AG04450 (cell line): ENCODE results near the gene GBA2. TPM values are rescaled to one million over a fixed set of nuclear protein-coding genes. Genes with fewer than 3 reads are reported as not detected.
A peak's percentile ranks its signal among the peaks of the same experiment; 100 is the strongest.

ENCODE experiments used
- CTCF ChIA-PET: fragments of 300-600, 350-600 bp; formaldehyde crosslinking; extraction: SDS; loops from one replicate; lab custom pipeline; 2022; ENCODE audit warnings: antibody characterized with exemption, inconsistent platforms; lab: Charles Lee
- POLR2A ChIA-PET: fragments of 350-600 bp; formaldehyde crosslinking; extraction: SDS; loops from one replicate; lab custom pipeline; 2021; ENCODE audit warnings: antibody characterized with exemption, inconsistent platforms; lab: Yijun Ruan, JAX
- DNase-seq: peaks from one replicate; pipeline ENCODE4 v3.0.0-alpha.2; 2011; ENCODE audit warnings: low read depth, low spot score
- H3K27ac ChIP-seq: one replicate; pipeline ENCODE4 v1.5.1; 2012; ENCODE audit warnings: low read depth, low read length, control low read depth
- H3K27me3 ChIP-seq: one replicate; pipeline ENCODE4 v1.6.0; 2012; ENCODE audit warnings: low read length; ENCODE audit not compliant: control insufficient read depth, insufficient read depth
- H3K4me3 ChIP-seq: 2 replicates; pipeline ENCODE4 v1.5.1; 2011; ENCODE audit warnings: mild to moderate bottlenecking, low read depth, low read length, control low read depth
- H3K9me3 ChIP-seq: 2 replicates; pipeline ENCODE4 v1.5.1; 2012; ENCODE audit warnings: low read length; ENCODE audit not compliant: control insufficient read depth, insufficient read depth
- CTCF ChIP-seq: IDR thresholded peaks from 2 replicates; pipeline ENCODE4 v1.5.1; 2011; ENCODE audit warnings: low read depth, low read length, control low read depth, inconsistent platforms
- polyA plus RNA-seq: library from polyadenylated mRNA; depleted of rRNA; stranded (reverse); fragments of >200 nt; gene quantifications from 2 replicates; pipeline ENCODE4 v1.2.3, GENCODE V29; 2011

GBA2 gene
- polyA plus RNA-seq, 1 experiment: 34.7 TPM

- POLR2A ChIA-PET: interaction anchor here (0.6 to 9.1 kb wide), 19 partner anchors 9 to 338 kb away, joined by 3 to 101 read pairs (median 7); partner anchors contain the start of genes CA9, CCDC107, CREB3 and GBA2
- no peaks in the 10 kb centered on the region for H3K27me3 ChIP-seq
- peak within 1 kb of the TSS; percentile 98 for H3K4me3 ChIP-seq
- TF ChIP-seq CTCF: no peak
- no peaks in the 10 kb centered on the region; the same call in 1 of the 2 replicates for H3K9me3 ChIP-seq
- CTCF ChIA-PET: interaction anchor here (2.1 kb wide), 1 partner anchor 29 kb away, joined by 7 read pairs; no protein-coding TSS in a partner anchor
- H3K27ac ChIP-seq: peak within 1 kb of the TSS; percentile 97
- peak; percentile 84 for DNase-seq
These were observed 59.3 kb downstream of the GBA2 start, which contains the start of gene TPM2 for GRCh38 chr9:35689542-35690293. TPM2 (minus strand) TSS chr9:35689925; CDS start chr9:35689817, 108 bp downstream.

- Histone ChIP-seq H3K9me3 (no peaks in the 10 kb centered on the region; the same call in 1 of the 2 replicates), H3K27me3 (no peaks in the 10 kb centered on the region), H3K4me3 (peak overlapping the region; percentile 98), H3K27ac (peak overlapping the region; percentile 92)
- no peak for TF ChIP-seq CTCF
- POLR2A ChIA-PET: interaction anchor here (0.6 to 9.1 kb wide), 17 partner anchors 7 to 339 kb away, joined by 3 to 101 read pairs (median 8); partner anchors contain the start of genes ARHGEF39, CCDC107, CREB3 and RMRP
- CTCF ChIA-PET: interaction anchor here (2.1 to 6.4 kb wide), 2 partner anchors 8 to 28 kb away, joined by 7 to 43 read pairs; no protein-coding TSS in a partner anchor
- DNase-seq: no peak
These were observed 60.2 kb downstream of the GBA2 start for GRCh38 chr9:35688558-35689541.

- ChIA-PET POLR2A (interaction anchor here (0.6 to 9.1 kb wide), 11 partner anchors 8 to 172 kb away, joined by 3 to 101 read pairs (median 15); partner anchors contain the start of genes ARHGEF39, CCDC107, CREB3 and RMRP), CTCF (interaction anchor here (2.1 to 6.4 kb wide), 2 partner anchors 9 to 27 kb away, joined by 7 to 43 read pairs; no protein-coding TSS in a partner anchor)
- DNase-seq: no peak
These were observed 61.0 kb downstream of the GBA2 start for GRCh38 chr9:35687972-35688557.

More at GRCh38 chr9:35687972-35688557, 61.0 kb downstream of the GBA2 start:
- no peaks in the 10 kb centered on the region for H3K27me3 ChIP-seq
- H3K9me3 ChIP-seq: no peaks in the 10 kb centered on the region; the same call in 1 of the 2 replicates
- peak overlapping the region; percentile 98 for H3K4me3 ChIP-seq
- no peak for TF ChIP-seq CTCF
- peak overlapping the region; percentile 41 for H3K27ac ChIP-seq
